Caco-2 (cell line): ENCODE results near the gene CAPZB. TPM values are rescaled to one million over a fixed set of nuclear protein-coding genes. Genes with fewer than 3 reads are reported as not detected.

Experiments
- BruUV-seq: library from RNA; stranded (reverse); fragments of 400-500 nt; replicated peaks from 2 replicates; lab custom pipeline; 2021; lab: Mats Ljungman, UMichigan
- CTCF ChIA-PET: fragments of 300-600 bp; sonication (Branson Sonifier 250); formaldehyde crosslinking; loops from one replicate; lab custom pipeline; 2022; ENCODE audit warnings: antibody characterized with exemption; lab: Charles Lee
- POLR2A ChIA-PET: fragments of 300-600 bp; sonication (Branson Sonifier 250); formaldehyde crosslinking; loops from one replicate; lab custom pipeline; 2022; ENCODE audit warnings: antibody characterized with exemption; lab: Charles Lee
- DNase-seq, 2 experiments: peaks; one replicate each; pipeline versions ENCODE4 v3.0.0 to v3.0.0-alpha.2; 2020 to 2022
- H3K27me3 ChIP-seq: replicated peaks from 2 replicates; pipeline ENCODE4 v1.6.0; 2011; ENCODE audit warnings: low read length; ENCODE audit not compliant: control insufficient read depth, insufficient read depth
- H3K36me3 ChIP-seq: 2 replicates; pipeline ENCODE4 v1.5.1; 2011; ENCODE audit warnings: low read length; ENCODE audit not compliant: control insufficient read depth, insufficient read depth
- H3K4me1 ChIP-seq: fragments of 250-450 bp; sonication (Bioruptor Pico); 2 replicates; pipeline ENCODE4 v1.5.1; 2020; ENCODE audit warnings: mild to moderate bottlenecking
- H3K4me3 ChIP-seq: 2 replicates; pipeline ENCODE4 v1.5.1; 2011; ENCODE audit warnings: low read depth, mild to moderate bottlenecking, control low read depth, low read length
- H3K9me3 ChIP-seq: fragments of 250-450 bp; sonication (Bioruptor Pico); 2 replicates; pipeline ENCODE4 v1.5.1; 2020; ENCODE audit warnings: mild to moderate bottlenecking, moderate library complexity
- H3K27ac Mint-ChIP-seq: one replicate; pipeline ENCODE4 v1.8.0; 2022; ENCODE audit warnings: mixed read lengths; ENCODE audit not compliant: unreplicated experiment
- H3K27me3 Mint-ChIP-seq: one replicate; pipeline ENCODE4 v1.8.0; 2022; ENCODE audit warnings: mixed read lengths; ENCODE audit not compliant: insufficient read depth, unreplicated experiment
- H3K36me3 Mint-ChIP-seq: one replicate; pipeline ENCODE4 v1.8.0; 2022; ENCODE audit warnings: mild to moderate bottlenecking, mixed read lengths; ENCODE audit not compliant: insufficient read depth, unreplicated experiment
- H3K4me1 Mint-ChIP-seq: one replicate; pipeline ENCODE4 v1.8.0; 2022; ENCODE audit warnings: low read depth, mixed read lengths; ENCODE audit not compliant: unreplicated experiment
- H3K4me3 Mint-ChIP-seq: one replicate; pipeline ENCODE4 v1.8.0; 2022; ENCODE audit warnings: mild to moderate bottlenecking, moderate library complexity, mixed read lengths; ENCODE audit not compliant: unreplicated experiment
- H3K9me3 Mint-ChIP-seq: one replicate; pipeline ENCODE4 v1.8.0; 2022; ENCODE audit warnings: mixed read lengths; ENCODE audit not compliant: unreplicated experiment
- CTCF ChIP-seq, 2 experiments: fragments of 200-600 bp in 1 of 2; IDR thresholded peaks; 1 replicate in 1 of 2; 2 replicates in 1 of 2; pipeline versions ENCODE4 v1.5.1 to v1.8.0; 2011 to 2022; ENCODE audit warnings: antibody characterized with exemption in 1 of 2, control low read depth in 1 of 2, inconsistent platforms in 1 of 2, low read depth in 1 of 2, low read length in 1 of 2, mild to moderate bottlenecking in 1 of 2, moderate library complexity in 1 of 2; ENCODE audit not compliant: insufficient read depth in 1 of 2, severe bottlenecking in 1 of 2, unreplicated experiment in 1 of 2
- intact Hi-C: fragments of 100-400 bp; cut with micrococcal nuclease; formaldehyde crosslinking; loops from one replicate; pipeline ENCODE4 v1.10.0; 2022; ENCODE audit not compliant: unreplicated experiment
- total RNA-seq: library from RNA; stranded (reverse); gene quantifications from 2 replicates; pipeline ENCODE4 v1.2.3, GENCODE V29; 2022

CAPZB gene
- total RNA-seq, 1 experiment from 2014 or later: 205 TPM

DNA sequence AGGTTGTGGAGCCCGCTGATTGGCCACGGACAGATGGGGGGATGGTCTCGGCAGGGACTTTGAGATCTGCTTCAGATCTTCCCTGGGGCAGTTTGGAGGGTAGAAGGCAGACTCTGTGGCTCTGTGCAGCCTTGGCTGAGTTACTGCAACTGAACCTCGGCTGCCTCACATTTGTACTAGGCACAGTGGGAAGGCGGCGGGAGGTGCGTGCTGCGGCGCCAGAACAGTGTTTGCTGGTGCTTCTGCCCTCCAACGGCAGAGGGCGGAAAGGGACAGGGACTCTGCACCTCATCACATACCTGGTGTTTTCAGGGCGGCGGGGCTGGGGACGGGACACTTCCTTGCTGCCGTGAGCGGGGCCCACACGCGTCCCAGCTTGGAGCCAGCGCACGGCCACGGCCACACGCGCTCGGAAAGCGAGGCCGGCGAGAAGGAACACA, 147.0 kb downstream of the CAPZB start:
- intact Hi-C loops: no loop called here
- H3K27me3 ChIP-seq: no peaks in the 10 kb centered on the region
- H3K4me3 ChIP-seq: no peak overlapping the region
- H3K4me1 Mint-ChIP-seq: peaks cover 6% of the 10 kb centered on the region
- H3K36me3 ChIP-seq: peaks cover 1% of the 10 kb centered on the region
- DNase-seq: peak; percentile 66 to 73
- POLR2A ChIA-PET: no interaction called here
- H3K36me3 Mint-ChIP-seq: peaks cover 59% of the 10 kb centered on the region
- no peaks in the 10 kb centered on the region for H3K9me3 Mint-ChIP-seq
- H3K27me3 Mint-ChIP-seq: no peaks in the 10 kb centered on the region
- peaks cover 3% of the 10 kb centered on the region; the same call in 1 of the 2 replicates for H3K4me1 ChIP-seq
- no peak for TF ChIP-seq CTCF (IDR thresholded peaks at IDR 0.05; ENCODE audit: insufficient read depth in 1 of 2, low read depth in 1 of 2, low read length in 1 of 2, severe bottlenecking in 1 of 2, unreplicated experiment in 1 of 2)
- CTCF ChIA-PET: no interaction called here
- peak overlapping the region; percentile 38 for H3K4me3 Mint-ChIP-seq
- BruUV-seq: no TSS peak
- no peaks in the 10 kb centered on the region for H3K9me3 ChIP-seq
- H3K27ac Mint-ChIP-seq: peak overlapping the region; percentile 69

DNA sequence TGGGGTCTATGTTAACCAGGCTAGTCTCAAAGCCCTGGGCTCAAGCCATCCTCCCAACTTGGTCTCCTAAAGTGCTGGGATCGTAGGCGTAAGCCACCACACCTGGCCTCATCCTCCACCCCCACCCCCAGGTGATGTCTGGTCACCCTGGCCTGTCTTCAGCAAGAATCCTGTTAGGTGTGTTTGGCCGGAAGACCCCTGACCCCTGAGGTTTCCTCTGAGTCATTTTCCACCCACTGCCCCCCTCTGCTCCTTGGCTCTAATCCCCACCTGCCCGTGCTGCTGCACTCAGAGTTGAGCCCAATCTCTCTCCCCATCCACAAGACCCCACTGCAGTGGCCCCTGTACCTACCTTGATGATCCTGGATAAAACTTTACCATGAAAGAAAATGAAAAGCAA, 148.1 kb downstream of the CAPZB start:
- no TSS peak for BruUV-seq
- Histone ChIP-seq H3K4me3 (no peak overlapping the region), H3K27me3 (no peaks in the 10 kb centered on the region), H3K9me3 (no peaks in the 10 kb centered on the region), H3K4me1 (peaks cover 3% of the 10 kb centered on the region; the same call in 1 of the 2 replicates), H3K36me3 (peaks cover 1% of the 10 kb centered on the region)
- H3K27me3 Mint-ChIP-seq: no peaks in the 10 kb centered on the region
- H3K4me3 Mint-ChIP-seq: no peak overlapping the region
- CTCF ChIA-PET: no interaction called here
- no peaks in the 10 kb centered on the region for H3K9me3 Mint-ChIP-seq
- H3K36me3 Mint-ChIP-seq: peaks cover 59% of the 10 kb centered on the region
- H3K27ac Mint-ChIP-seq: peak overlapping the region; percentile 69
- POLR2A ChIA-PET: no interaction called here
- DNase-seq: no peak
- intact Hi-C loops: no loop called here
- no peak for TF ChIP-seq CTCF (IDR thresholded peaks at IDR 0.05; ENCODE audit: insufficient read depth in 1 of 2, low read depth in 1 of 2, low read length in 1 of 2, severe bottlenecking in 1 of 2, unreplicated experiment in 1 of 2)
- H3K4me1 Mint-ChIP-seq: peaks cover 6% of the 10 kb centered on the region

GRCh38 chr1:19336543-19336942, 148.8 kb downstream of the CAPZB start:
- no peak overlapping the region for H3K27ac Mint-ChIP-seq
- CTCF ChIA-PET: no interaction called here
- no peak overlapping the region for H3K4me3 Mint-ChIP-seq
- no TSS peak for BruUV-seq
- no peaks in the 10 kb centered on the region for H3K27me3 Mint-ChIP-seq
- no peak overlapping the region for H3K4me3 ChIP-seq
- no peaks in the 10 kb centered on the region for H3K27me3 ChIP-seq
- TF ChIP-seq CTCF (IDR thresholded peaks at IDR 0.05; ENCODE audit: insufficient read depth in 1 of 2, low read depth in 1 of 2, low read length in 1 of 2, severe bottlenecking in 1 of 2, unreplicated experiment in 1 of 2): no peak
- POLR2A ChIA-PET: no interaction called here
- DNase-seq: no peak
- H3K36me3 ChIP-seq: peaks cover under 1% of the 10 kb centered on the region
- H3K4me1 ChIP-seq: peaks cover 3% of the 10 kb centered on the region; the same call in 1 of the 2 replicates
- H3K9me3 Mint-ChIP-seq: no peaks in the 10 kb centered on the region
- intact Hi-C loops: no loop called here
- peaks cover 6% of the 10 kb centered on the region for H3K4me1 Mint-ChIP-seq
- peaks cover 53% of the 10 kb centered on the region for H3K36me3 Mint-ChIP-seq
- H3K9me3 ChIP-seq: no peaks in the 10 kb centered on the region
